Measurements from ENCODE around the gene CCL4L2.
"Not testable (repeated sequence)": the region's sequence is repeated elsewhere in the genome, so short reads cannot be mapped to it uniquely, and the experiment has no call there.

Gene CCL4L2

DNA sequence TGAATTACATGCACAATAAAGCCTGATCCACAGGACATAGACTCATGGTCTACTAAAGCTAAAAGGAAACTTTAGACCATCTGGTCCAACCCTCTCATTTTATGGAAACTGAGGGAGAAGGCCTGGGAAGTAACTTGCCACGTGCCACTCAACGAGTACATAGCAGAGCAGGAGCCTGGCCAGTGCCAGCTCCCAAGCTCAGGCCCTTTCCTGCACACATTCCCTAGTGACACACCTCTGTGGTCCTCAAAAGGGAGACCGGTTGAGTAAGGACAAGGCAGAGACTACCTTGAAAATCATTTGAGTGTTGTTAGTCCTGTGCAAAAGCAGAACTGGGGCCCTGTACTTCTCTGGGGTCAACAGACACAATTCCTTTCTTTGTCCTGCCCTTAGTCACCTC, 2.8 kb downstream of the CCL4L2 start (continued):
- TF ChIP-seq, protein P1, sequence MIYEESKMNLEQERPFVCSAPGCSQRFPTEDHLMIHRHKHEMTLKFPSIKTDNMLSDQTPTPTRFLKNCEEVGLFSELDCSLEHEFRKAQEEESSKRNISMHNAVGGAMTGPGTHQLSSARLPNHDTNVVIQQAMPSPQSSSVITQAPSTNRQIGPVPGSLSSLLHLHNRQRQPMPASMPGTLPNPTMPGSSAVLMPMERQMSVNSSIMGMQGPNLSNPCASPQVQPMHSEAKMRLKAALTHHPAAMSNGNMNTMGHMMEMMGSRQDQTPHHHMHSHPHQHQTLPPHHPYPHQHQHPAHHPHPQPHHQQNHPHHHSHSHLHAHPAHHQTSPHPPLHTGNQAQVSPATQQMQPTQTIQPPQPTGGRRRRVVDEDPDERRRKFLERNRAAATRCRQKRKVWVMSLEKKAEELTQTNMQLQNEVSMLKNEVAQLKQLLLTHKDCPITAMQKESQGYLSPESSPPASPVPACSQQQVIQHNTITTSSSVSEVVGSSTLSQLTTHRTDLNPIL (CRISPR knock-in tag; IDR thresholded peaks at IDR 0.05; ENCODE audit: low read depth), result no peak
- no peak for TF ChIP-seq ZNF565 (CRISPR knock-in tag; conservative IDR thresholded peaks at IDR 0.05; ENCODE audit: low read depth)
- no peak for TF ChIP-seq PPARA (CRISPR knock-in tag; IDR thresholded peaks at IDR 0.05; ENCODE audit: borderline replicate concordance)

DNA sequence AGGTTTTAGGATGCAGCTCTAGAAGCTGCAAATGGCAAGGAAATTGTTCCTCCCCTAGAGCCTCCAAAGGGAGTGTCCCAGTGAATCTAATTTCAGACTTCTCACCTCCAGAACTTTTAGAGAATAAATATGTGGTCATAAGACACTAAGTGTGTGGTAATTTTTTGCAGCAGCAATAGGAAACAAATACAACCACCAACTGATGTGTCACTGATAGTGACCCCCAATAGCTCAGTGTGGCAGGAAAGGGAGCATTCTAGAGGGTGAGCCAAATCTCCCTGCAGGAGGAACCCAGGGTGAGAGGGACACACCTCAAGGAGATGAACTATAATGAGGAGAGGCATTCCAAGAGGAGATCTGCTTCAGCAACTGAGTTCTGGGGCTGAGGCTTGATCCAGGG, 4.1 kb downstream of the CCL4L2 start:
- TF ChIP-seq, protein P2, sequence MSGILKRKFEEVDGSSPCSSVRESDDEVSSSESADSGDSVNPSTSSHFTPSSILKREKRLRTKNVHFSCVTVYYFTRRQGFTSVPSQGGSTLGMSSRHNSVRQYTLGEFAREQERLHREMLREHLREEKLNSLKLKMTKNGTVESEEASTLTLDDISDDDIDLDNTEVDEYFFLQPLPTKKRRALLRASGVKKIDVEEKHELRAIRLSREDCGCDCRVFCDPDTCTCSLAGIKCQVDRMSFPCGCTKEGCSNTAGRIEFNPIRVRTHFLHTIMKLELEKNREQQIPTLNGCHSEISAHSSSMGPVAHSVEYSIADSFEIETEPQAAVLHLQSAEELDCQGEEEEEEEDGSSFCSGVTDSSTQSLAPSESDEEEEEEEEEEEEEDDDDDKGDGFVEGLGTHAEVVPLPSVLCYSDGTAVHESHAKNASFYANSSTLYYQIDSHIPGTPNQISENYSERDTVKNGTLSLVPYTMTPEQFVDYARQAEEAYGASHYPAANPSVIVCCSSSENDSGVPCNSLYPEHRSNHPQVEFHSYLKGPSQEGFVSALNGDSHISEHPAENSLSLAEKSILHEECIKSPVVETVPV (CRISPR knock-in tag; IDR thresholded peaks at IDR 0.05), result no peak
- no peak for TF ChIP-seq SNAI2 (CRISPR knock-in tag; IDR thresholded peaks at IDR 0.05)
- TF ChIP-seq ESRRG (CRISPR knock-in tag; IDR thresholded peaks at IDR 0.05), result no peak
- TF ChIP-seq ZFP3 (CRISPR knock-in tag; IDR thresholded peaks at IDR 0.05), result no peak
- no peak for ATAC-seq

DNA sequence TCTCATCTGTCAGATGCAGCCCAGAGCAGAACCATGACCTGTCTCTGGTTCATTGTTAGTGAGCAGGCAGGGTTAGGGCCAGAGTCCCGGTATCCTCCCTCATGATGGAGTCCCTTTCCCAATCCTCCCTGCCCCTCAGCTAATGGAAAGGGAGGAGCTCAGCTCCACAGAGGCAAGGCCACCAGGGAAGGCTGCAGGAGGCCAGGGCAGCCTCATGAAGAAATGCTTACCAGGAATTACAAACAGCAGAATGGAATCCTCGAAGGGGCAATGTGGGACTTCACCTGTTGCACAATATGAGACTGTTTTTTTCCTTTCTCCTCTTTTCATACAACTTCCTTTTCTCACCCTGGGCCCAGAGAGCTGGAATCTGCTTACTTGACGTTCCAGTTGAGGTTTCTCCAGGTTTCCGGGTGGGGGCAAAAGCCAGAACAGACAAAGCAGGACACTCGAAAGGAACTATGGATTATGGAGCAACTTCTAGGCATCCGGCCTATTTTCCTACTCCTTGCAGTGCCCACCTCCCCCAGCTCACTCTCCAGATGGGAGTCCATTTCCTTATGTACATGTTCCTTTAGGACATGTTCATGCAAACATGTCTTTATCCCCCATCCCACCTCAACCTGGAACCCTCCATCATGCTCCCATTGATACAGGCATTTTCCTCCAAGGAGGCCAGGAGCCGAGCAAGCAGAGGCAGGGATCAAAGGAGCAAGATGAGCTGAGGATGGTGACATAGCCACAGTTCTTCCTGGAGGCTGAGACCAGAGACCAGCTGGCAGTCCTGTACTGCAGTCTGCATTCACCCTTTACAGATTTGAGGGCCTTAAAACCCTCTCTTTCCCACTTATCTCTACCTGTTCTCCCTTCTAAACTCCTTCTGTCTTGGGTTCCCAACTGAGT, 4.8 kb downstream of the CCL4L2 start:
- not testable (repeated sequence) for ATAC-seq

DNA sequence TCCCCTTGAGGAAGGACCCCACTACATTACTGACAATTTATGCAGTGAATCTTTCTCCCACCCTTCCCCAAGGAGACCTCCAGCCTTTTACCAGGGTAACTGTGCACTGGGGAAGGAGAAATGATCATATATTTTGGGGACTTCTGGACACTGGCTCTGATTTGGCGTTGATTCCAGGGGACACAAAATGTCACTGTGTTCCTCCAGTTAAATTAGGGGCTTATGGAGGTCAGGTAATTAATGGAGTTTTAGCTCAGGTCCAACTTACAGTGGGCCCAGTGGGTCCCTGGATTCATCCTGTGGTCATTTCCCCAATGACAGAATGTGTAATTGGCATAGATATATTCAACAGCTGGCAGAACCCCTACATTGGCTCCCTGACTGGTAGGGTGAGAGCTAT, 8.7 kb downstream of the CCL4L2 start:
- not testable (repeated sequence) for ATAC-seq

DNA sequence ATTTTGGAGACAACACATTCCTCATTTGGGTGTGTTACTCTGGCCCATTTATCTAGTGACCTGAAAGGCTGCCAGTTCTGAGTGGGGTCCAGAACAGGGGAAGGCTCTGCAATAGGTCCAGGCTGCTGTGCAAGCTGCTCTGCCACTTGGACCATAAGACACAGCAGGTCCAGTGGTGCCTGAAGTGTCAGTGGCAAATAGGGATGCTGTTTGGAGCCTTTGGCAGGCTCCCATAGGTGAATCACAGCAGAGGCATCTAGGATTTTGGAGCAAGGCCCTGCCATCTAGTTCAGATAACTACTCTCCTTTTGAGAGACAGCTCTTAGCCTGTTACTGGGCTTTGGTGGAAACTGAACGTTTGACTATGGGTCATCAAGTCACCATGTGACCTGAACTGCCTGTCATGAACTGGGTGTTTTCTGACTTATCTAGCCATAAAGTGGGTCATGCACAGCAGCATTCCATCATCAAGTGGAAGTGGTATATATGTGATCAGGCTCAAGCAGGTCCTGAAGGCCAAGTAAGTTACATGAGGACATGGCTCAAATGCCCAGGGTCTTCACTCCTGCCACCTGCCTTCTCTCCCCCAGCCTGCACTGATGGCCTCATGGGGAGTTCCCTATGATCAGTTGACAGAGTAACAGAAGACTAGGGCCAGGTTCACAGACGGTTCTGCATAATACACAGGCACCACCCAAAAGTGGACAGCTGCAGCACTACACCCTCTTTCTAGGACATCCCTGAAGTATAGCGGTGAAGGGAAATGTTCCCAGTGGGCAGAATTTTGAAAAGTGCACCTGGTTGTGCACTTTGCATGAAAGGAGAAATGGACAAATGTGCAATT, 10.1 kb downstream of the CCL4L2 start:
- ATAC-seq, result not testable (repeated sequence)

DNA sequence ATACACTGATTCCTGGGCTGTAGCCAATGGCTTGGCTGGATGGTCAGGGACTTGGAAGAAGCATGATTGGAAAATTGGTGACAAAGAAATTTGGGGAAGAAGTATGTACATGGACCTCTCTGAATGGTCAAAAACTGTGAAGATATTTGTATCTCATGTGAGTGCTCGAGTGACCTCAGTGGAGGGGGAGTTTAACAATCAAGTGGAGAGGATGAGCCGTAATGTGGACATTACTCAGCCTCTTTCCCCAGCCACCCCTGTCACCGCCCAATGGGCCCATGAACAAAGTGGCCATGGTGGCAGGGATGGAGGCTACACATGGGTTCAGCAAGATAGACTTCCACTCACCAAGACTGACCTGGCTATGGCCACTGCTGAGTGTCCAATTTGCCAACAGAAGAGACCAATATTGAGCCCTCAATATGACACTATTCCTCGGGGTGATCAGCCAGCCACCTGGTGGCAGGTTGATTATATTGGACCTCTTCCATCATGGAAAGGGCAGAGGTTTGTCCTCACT, 10.8 kb downstream of the CCL4L2 start:
- ATAC-seq, result not testable (repeated sequence)

DNA sequence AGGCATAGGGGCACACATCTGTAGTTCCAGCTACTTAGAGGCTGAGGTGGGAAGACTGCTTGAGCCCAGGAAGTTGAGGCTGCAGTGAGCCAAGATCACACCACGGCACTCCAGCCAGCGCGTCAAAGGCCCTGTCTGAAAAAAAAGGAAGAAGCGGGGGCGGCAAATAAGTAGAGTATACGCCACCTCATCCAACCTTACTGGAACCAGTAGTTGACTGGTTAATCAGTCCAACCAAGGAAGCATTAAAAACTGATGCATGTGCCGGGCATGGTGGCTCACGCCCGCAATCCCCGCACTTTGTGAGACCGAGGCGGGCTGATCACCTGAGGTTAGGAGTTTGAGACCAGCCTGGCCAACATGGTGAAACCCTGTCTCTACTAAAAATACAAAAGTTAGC, 12.1 kb downstream of the CCL4L2 start:
- not testable (repeated sequence) for ATAC-seq

DNA sequence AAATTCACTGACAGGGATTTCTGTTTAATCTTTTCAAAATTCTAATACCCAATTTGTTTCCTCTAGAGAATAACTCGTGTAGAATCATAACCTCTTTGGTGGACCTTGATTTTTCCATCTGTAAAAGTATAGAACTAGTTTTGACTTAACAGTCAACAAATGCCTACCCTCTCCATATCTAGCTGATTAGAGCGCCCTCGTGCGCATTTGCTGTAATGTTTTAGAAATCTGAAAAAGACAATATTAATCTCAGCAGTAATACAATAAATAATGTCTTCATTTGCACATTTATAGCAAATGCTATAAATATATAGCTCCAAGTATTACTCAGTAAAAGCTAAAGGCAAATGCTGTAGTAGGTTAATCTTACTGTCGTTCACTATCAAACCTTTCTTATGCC, 18.8 kb downstream of the CCL4L2 start:
- not testable (repeated sequence) for ATAC-seq

DNA sequence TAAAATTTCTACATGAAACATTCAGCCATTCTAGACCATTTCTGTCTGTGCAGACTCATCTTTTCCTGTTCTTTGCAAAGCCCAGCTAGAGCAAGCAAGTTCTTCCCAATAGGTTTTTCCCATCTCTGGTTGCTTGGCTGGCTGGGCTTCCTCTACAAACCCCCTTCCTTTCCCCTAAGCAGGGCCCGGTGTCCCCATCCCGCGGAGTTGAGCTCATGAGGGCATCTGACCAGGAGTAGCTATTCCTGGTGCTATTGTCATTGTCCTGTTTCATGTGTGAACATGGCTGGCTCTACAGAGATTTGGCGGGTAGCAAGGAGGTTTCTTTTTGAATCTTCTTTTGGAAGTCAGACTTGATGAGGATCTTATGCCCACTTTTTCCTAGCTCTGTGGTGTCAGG, 31.2 kb downstream of the CCL4L2 start:
- ATAC-seq, result not testable (repeated sequence)

Data from SK-N-SH treated with all-trans-retinoic acid at 6 μM for 48 hours (cell line).